Kidney epithelial cell (primary cell): ENCODE measurements around the gene P2RY6. TPM values are rescaled to one million over a fixed set of nuclear protein-coding genes. Genes with fewer than 3 reads are reported as not detected.

Experiments used
- DNase-seq: peaks from one replicate; pipeline ENCODE4 v3.0.0-alpha.2; 2010; ENCODE audit warnings: low read depth
- H3K27me3 ChIP-seq: 2 replicates; pipeline ENCODE4 v1.6.0; 2011; ENCODE audit warnings: low read length; ENCODE audit not compliant: control insufficient read depth, insufficient read depth
- H3K36me3 ChIP-seq: 2 replicates; pipeline ENCODE4 v1.5.1; 2011; ENCODE audit warnings: low read length; ENCODE audit not compliant: control insufficient read depth, insufficient read depth
- H3K4me3 ChIP-seq: 2 replicates; pipeline ENCODE4 v1.5.1; 2011; ENCODE audit warnings: low read depth, mild to moderate bottlenecking, control low read depth, low read length
- CTCF ChIP-seq: IDR thresholded peaks from 2 replicates; pipeline ENCODE4 v1.5.1; 2011; ENCODE audit warnings: mild to moderate bottlenecking, moderate library complexity, low read length, control low read depth, inconsistent platforms; ENCODE audit not compliant: insufficient read depth, poor library complexity, severe bottlenecking
- total RNA-seq: library from RNA; depleted of rRNA; stranded (reverse); fragments of >200 nt; gene quantifications from 2 replicates; pipeline ENCODE4 v1.2.3, GENCODE V29; 2015

Gene P2RY6
- total RNA-seq, 1 donor from 2014 or later: 6.1 TPM

DNA sequence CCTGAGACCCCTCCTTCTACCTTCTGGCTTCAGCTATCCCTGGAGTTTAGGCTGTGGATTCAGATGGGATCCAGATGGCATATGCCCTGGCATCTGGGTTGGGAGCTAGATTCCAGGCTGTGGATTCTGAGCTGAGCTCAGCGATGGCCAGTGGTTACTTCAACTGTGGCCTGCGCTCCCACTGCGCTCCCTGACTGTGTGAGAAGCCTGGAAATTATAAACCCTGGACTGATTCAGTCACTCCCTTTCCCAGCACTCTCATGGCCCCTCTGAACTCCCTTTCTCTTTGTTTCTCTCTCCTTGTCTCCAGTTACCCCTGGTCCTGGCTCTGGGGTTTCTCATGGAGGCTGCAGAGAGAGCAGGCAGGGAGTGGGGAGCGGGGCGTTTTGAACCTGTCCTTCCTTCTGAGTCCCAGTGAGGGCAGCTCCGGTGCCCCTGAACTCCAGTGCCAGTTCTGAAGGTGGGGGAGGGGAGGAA lies 40.8 kb downstream of the P2RY6 start:
- no peaks in the 10 kb centered on the region for H3K36me3 ChIP-seq
- no peaks in the 10 kb centered on the region for H3K27me3 ChIP-seq
- TF ChIP-seq CTCF: no peak
- no peak for DNase-seq
- H3K4me3 ChIP-seq: peak overlapping the region; percentile 8

DNA sequence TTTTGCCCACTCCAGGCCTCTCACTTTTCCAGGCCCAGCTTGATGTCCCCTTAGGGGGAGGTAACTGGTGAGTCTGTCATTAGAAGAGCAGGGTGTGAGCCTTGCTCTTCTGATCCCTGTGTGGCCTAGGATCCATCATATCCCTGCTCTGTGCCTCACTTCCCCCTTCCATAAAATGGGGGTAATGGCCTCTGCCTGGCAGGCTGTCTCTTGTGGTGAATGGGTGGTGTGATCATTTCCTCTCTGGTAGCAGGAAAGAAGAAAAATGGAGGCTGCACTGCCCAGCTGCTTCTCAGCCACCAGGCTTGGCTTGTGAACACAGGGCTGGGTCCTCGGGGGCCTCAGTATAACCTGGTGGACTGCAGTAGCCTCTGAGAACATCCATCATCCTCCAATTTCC lies 41.5 kb downstream of the P2RY6 start:
- H3K4me3 ChIP-seq: peak overlapping the region; percentile 8
- no peak for TF ChIP-seq CTCF

GRCh38 chr11:73314117-73314961 lies 42.2 kb downstream of the P2RY6 start:
- peak; percentile 12 for TF ChIP-seq CTCF
- Histone ChIP-seq H3K27me3 (no peaks in the 10 kb centered on the region), H3K36me3 (no peaks in the 10 kb centered on the region), H3K4me3 (no peak overlapping the region)
- peak; percentile 85 for DNase-seq

More for the DNA sequence above, 41.5 kb downstream of the P2RY6 start:
- DNase-seq: no peak
- H3K27me3 ChIP-seq: no peaks in the 10 kb centered on the region
- H3K36me3 ChIP-seq: no peaks in the 10 kb centered on the region

DNA sequence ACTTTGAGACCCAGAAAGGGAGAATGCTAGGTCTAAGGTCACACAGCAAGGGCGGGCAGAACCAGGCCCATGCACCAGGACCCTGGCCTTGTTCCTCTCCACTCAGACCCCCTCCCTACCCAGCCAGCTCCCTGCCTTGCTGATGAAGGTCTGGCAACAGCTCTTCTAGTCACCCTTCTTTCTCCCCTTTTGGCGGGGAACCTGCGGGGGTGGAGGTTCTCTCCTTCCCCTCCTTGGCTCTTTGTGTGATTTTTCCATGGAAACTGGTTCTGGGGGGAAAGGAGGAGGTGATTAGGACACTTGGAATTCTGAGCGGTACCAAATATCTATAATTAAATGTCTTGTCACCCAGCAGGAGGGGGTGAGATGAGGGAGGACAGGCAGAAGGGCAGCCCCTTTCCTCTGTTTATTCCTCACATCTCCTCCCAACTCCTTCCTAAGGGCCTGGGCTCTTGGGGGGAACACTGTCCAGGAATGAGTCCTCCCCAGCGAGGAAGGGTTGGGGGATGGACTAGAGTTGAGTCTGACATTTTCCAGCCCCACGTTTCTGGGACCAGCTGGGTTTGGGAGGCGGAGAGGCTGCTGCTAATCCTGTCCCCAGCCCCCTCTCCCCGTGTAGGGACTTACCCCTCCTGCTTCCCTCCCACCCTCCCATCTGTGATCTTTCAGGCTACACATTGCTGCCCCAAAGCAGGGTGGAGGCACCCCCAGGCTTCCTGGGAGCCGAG lies 43.3 kb downstream of the P2RY6 start:
- Histone ChIP-seq H3K27me3 (no peaks in the 10 kb centered on the region), H3K36me3 (no peaks in the 10 kb centered on the region), H3K4me3 (no peak overlapping the region)
- no peak for TF ChIP-seq CTCF
- no peak for DNase-seq

DNA sequence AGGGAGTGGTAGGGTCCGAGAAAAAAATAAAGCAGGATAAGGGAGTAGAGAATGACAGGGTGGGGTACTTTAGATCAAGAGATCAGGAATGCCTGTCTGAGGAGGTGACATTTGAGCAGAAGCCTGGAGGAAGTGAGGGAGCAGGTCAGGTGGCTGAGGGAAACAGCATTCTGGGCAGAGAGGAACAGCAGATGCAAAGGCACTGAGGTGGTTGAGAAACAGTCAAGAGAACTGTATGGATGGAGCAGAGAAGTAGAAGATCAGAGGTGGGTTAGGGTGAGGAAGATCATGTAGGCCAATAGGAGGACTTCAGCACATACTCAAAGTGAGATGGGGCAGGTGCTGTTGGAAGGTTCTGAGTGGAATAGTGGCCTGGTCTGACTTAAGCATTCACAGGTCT lies 44.3 kb downstream of the P2RY6 start:
- no peak overlapping the region for H3K4me3 ChIP-seq
- DNase-seq: no peak

More for the DNA sequence above, 44.3 kb downstream of the P2RY6 start:
- no peaks in the 10 kb centered on the region for H3K36me3 ChIP-seq
- H3K27me3 ChIP-seq: no peaks in the 10 kb centered on the region
- no peak for TF ChIP-seq CTCF
